22Rv1 (cell line): ENCODE data around the gene VSIG8.

Experiments
- ZFX ChIP-seq: fragments of 450-650 bp; IDR thresholded peaks from 2 replicates; pipeline ENCODE4 v1.6.1; 2017; ENCODE audit warnings: antibody characterized with exemption, borderline replicate concordance
- TF ChIP-seq, protein P1 (sequence below): fragments of 450-650 bp; IDR thresholded peaks from 2 replicates; pipeline ENCODE4 v1.5.1; 2017; ENCODE audit warnings: mild to moderate bottlenecking

DNA sequence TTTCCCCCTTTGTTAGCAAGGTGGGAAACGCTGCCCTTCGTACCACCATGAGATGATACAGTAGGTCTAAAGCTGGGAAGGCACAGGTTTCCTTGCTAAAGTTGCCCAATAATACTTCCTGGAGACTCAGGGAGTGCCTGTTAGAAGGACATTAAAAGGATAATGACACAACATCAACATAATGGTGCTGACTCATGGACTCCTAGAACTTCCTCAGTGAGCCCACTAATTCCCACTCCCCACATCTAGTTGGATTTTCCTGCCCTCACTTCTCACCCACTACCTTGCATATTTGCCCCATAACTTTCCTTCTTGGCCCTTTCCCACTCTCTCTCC, 20.0 kb upstream of the VSIG8 start:
- TF ChIP-seq, protein P1, sequence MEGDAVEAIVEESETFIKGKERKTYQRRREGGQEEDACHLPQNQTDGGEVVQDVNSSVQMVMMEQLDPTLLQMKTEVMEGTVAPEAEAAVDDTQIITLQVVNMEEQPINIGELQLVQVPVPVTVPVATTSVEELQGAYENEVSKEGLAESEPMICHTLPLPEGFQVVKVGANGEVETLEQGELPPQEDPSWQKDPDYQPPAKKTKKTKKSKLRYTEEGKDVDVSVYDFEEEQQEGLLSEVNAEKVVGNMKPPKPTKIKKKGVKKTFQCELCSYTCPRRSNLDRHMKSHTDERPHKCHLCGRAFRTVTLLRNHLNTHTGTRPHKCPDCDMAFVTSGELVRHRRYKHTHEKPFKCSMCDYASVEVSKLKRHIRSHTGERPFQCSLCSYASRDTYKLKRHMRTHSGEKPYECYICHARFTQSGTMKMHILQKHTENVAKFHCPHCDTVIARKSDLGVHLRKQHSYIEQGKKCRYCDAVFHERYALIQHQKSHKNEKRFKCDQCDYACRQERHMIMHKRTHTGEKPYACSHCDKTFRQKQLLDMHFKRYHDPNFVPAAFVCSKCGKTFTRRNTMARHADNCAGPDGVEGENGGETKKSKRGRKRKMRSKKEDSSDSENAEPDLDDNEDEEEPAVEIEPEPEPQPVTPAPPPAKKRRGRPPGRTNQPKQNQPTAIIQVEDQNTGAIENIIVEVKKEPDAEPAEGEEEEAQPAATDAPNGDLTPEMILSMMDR, result no peak
- no peak for TF ChIP-seq ZFX
